ENCODE data around the gene ELMO1. TPM values are rescaled to one million over a fixed set of nuclear protein-coding genes. Genes with fewer than 3 reads are reported as not detected.

ELMO1 gene
- polyA plus RNA-seq, 1 experiment = not detected

GRCh38 chr7:36966039-36966438, 482.6 kb downstream of the ELMO1 start:
- ChIA-PET CTCF (interaction anchor here (2.3 kb wide), 1 partner anchor 235 kb away, joined by 7 read pairs; no protein-coding TSS in a partner anchor), POLR2A (no interaction called here)
- no peak for TF ChIP-seq CTCF (IDR thresholded peaks at IDR 0.05; ENCODE audit: insufficient read depth, low read depth, low read length)
- H3K36me3 ChIP-seq (ENCODE audit: control insufficient read depth, insufficient read depth, low read length) = no peaks in the 10 kb centered on the region
- DNase-seq (ENCODE audit: low read depth) = no peak
- no peaks in the 10 kb centered on the region for H3K27me3 ChIP-seq (ENCODE audit: control insufficient read depth, insufficient read depth, low read length)
- H3K4me3 ChIP-seq (ENCODE audit: low read depth, low read length) = no peak overlapping the region

DNA sequence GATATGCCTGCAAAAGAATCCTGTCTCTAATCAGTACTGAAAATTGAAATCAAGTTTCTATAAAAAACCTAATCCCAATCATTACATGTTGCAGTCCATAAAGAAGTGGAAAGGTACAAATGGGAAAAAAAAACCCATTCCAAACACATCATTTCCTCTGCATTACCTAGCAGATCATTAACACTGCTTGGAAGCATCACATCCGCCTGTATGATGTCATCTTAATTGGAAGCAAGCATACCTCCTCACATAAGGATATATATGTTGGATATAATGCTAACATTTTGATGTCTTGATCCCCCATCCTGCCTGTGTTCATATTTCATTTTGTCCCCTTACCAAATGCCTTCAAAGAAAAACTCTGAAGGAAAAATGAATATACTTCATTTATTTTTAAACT, 483.0 kb downstream of the ELMO1 start:
- no peak for DNase-seq (ENCODE audit: low read depth)
- H3K36me3 ChIP-seq (ENCODE audit: control insufficient read depth, insufficient read depth, low read length) = no peaks in the 10 kb centered on the region
- H3K27me3 ChIP-seq (ENCODE audit: control insufficient read depth, insufficient read depth, low read length) = no peaks in the 10 kb centered on the region
- CTCF ChIA-PET = interaction anchor here (1.8 to 2.3 kb wide), 2 partner anchors 217 to 236 kb away, joined by 7 to 14 read pairs; no protein-coding TSS in a partner anchor
- H3K4me3 ChIP-seq (ENCODE audit: low read depth, low read length) = no peak overlapping the region
- POLR2A ChIA-PET = no interaction called here
- TF ChIP-seq CTCF (IDR thresholded peaks at IDR 0.05; ENCODE audit: insufficient read depth, low read depth, low read length) = no peak

- DNase-seq (ENCODE audit: low read depth) = no peak
- Histone ChIP-seq H3K4me3 (ENCODE audit: low read depth, low read length) (no peak overlapping the region), H3K36me3 (ENCODE audit: control insufficient read depth, insufficient read depth, low read length) (no peaks in the 10 kb centered on the region), H3K27me3 (ENCODE audit: control insufficient read depth, insufficient read depth, low read length) (no peaks in the 10 kb centered on the region)
- POLR2A ChIA-PET = no interaction called here
- CTCF ChIA-PET = interaction anchor here (0.7 to 2.3 kb wide), 3 partner anchors 218 to 237 kb away, joined by 3 to 14 read pairs (median 7); no protein-coding TSS in a partner anchor
- no peak for TF ChIP-seq CTCF (IDR thresholded peaks at IDR 0.05; ENCODE audit: insufficient read depth, low read depth, low read length)
Observed at GRCh38 chr7:36964297-36964696, 484.4 kb downstream of the ELMO1 start.

- no peak for DNase-seq (ENCODE audit: low read depth)
- POLR2A ChIA-PET = no interaction called here
- H3K27me3 ChIP-seq (ENCODE audit: control insufficient read depth, insufficient read depth, low read length) = no peaks in the 10 kb centered on the region
- CTCF ChIA-PET = interaction anchor here (0.8 to 1.0 kb wide), 2 partner anchors 89 to 219 kb away, joined by 3 to 6 read pairs; no protein-coding TSS in a partner anchor
- H3K4me3 ChIP-seq (ENCODE audit: low read depth, low read length) = no peak overlapping the region
- H3K36me3 ChIP-seq (ENCODE audit: control insufficient read depth, insufficient read depth, low read length) = no peaks in the 10 kb centered on the region
- no peak for TF ChIP-seq CTCF (IDR thresholded peaks at IDR 0.05; ENCODE audit: insufficient read depth, low read depth, low read length)
Observed at GRCh38 chr7:36962367-36962766, 486.3 kb downstream of the ELMO1 start.

- H3K4me3 ChIP-seq (ENCODE audit: low read depth, low read length) = no peak overlapping the region
- CTCF ChIA-PET = interaction anchor here (1.7 to 1.8 kb wide), 2 partner anchors 25 to 220 kb away, joined by 7 to 8 read pairs; no protein-coding TSS in a partner anchor
- no peak for TF ChIP-seq CTCF (IDR thresholded peaks at IDR 0.05; ENCODE audit: insufficient read depth, low read depth, low read length)
- no peak for DNase-seq (ENCODE audit: low read depth)
- H3K27me3 ChIP-seq (ENCODE audit: control insufficient read depth, insufficient read depth, low read length) = no peaks in the 10 kb centered on the region
- POLR2A ChIA-PET = no interaction called here
- H3K36me3 ChIP-seq (ENCODE audit: control insufficient read depth, insufficient read depth, low read length) = no peaks in the 10 kb centered on the region
Observed at GRCh38 chr7:36961693-36962092, 487.0 kb downstream of the ELMO1 start.

Data from BJ (cell line).